HEK293 (cell line): ENCODE data around the gene TTC1.
A peak's percentile ranks its signal among the peaks of the same experiment; 100 is the strongest.

Experiments
- CTCF ChIA-PET: fragments of 350-600 bp; formaldehyde crosslinking; extraction: SDS; loops from one replicate; lab custom pipeline; 2021; ENCODE audit warnings: antibody characterized with exemption; lab: Yijun Ruan, JAX
- POLR2A ChIA-PET: fragments of 300-600 bp; formaldehyde crosslinking; extraction: SDS; loops from one replicate; lab custom pipeline; 2020; ENCODE audit warnings: antibody characterized with exemption, inconsistent platforms; lab: Yijun Ruan, JAX
- H3K27ac ChIP-seq: fragments of 200-500 bp; sonication (Bioruptor generic); 2 replicates; pipeline ENCODE4 v1.5.1; 2014; ENCODE audit warnings: low read depth, low read length, control low read depth, inconsistent platforms; ENCODE audit errors: extremely low read depth
- H3K36me3 ChIP-seq, 2 experiments: fragments of 200-500 bp in 1 of 2; sonication (Bioruptor generic) in 1 of 2; 1 replicate in 1 of 2; 2 replicates in 1 of 2; pipeline ENCODE4 v1.5.1; 2014 to 2017; ENCODE audit warnings: inconsistent platforms in 2 of 2, low read length in 2 of 2; ENCODE audit not compliant: control insufficient read depth in 2 of 2, insufficient read depth in 1 of 2
- H3K4me1 ChIP-seq: fragments of 200-500 bp; sonication (Bioruptor generic); 2 replicates; pipeline ENCODE4 v1.5.1; 2014; ENCODE audit warnings: mild to moderate bottlenecking, low read length, inconsistent platforms; ENCODE audit not compliant: control insufficient read depth, insufficient read depth
- H3K4me3 ChIP-seq: 2 replicates; pipeline ENCODE4 v1.5.1; 2011; ENCODE audit warnings: low read depth, mild to moderate bottlenecking, control low read depth, low read length, moderate library complexity
- H3K9me3 ChIP-seq: fragments of 200-500 bp; sonication (Bioruptor generic); 2 replicates; pipeline ENCODE4 v1.5.1; 2014; ENCODE audit warnings: low read depth, low read length, inconsistent platforms; ENCODE audit not compliant: control insufficient read depth, insufficient read depth
- BCL11B ChIP-seq: fragments of 450-650 bp; formaldehyde crosslinking; IDR thresholded peaks from 2 replicates; pipeline ENCODE4 v1.5.1; 2016; ENCODE audit warnings: low read depth, missing biosample characterization, missing genetic modification characterization
- REPIN1 ChIP-seq: fragments of 450-650 bp; formaldehyde crosslinking; IDR thresholded peaks from 2 replicates; pipeline ENCODE4 v1.5.1; 2017; ENCODE audit warnings: missing biosample characterization, missing genetic modification characterization, low read depth
- SP7 ChIP-seq: fragments of 450-650 bp; formaldehyde crosslinking; IDR thresholded peaks from 2 replicates; pipeline ENCODE4 v1.5.1; 2016; ENCODE audit warnings: missing biosample characterization, missing genetic modification characterization
- ZBTB21 ChIP-seq: fragments of 450-650 bp; formaldehyde crosslinking; IDR thresholded peaks from 2 replicates; pipeline ENCODE4 v1.5.1; 2017; ENCODE audit warnings: missing biosample characterization, missing genetic modification characterization
- ZNF16 ChIP-seq: fragments of 450-650 bp; formaldehyde crosslinking; IDR thresholded peaks from 2 replicates; pipeline ENCODE4 v1.5.1; 2016; ENCODE audit warnings: low read depth, missing biosample characterization, missing genetic modification characterization
- ZNF2 ChIP-seq: fragments of 450-650 bp; formaldehyde crosslinking; IDR thresholded peaks from 2 replicates; pipeline ENCODE4 v1.5.1; 2016; ENCODE audit warnings: missing biosample characterization, missing genetic modification characterization
- ZNF211 ChIP-seq: fragments of 450-650 bp; formaldehyde crosslinking; IDR thresholded peaks from 2 replicates; pipeline ENCODE4 v1.5.1; 2016; ENCODE audit warnings: low read depth, missing biosample characterization, missing genetic modification characterization
- ZNF311 ChIP-seq: fragments of 450-650 bp; formaldehyde crosslinking; IDR thresholded peaks from 2 replicates; pipeline ENCODE4 v1.5.1; 2017; ENCODE audit warnings: missing biosample characterization, missing genetic modification characterization, borderline replicate concordance
- ZNF324 ChIP-seq: fragments of 450-650 bp; formaldehyde crosslinking; IDR thresholded peaks from 2 replicates; pipeline ENCODE4 v1.5.1; 2016; ENCODE audit warnings: missing biosample characterization, missing genetic modification characterization
- ZNF394 ChIP-seq: fragments of 450-650 bp; formaldehyde crosslinking; IDR thresholded peaks from 2 replicates; pipeline ENCODE4 v1.5.1; 2016; ENCODE audit warnings: missing biosample characterization, missing genetic modification characterization, mild to moderate bottlenecking, moderate library complexity, borderline replicate concordance
- ZNF529 ChIP-seq: fragments of 450-650 bp; formaldehyde crosslinking; IDR thresholded peaks from 2 replicates; pipeline ENCODE4 v1.5.1; 2017; ENCODE audit warnings: missing genetic modification characterization, missing biosample characterization; ENCODE audit not compliant: insufficient replicate concordance
- ZNF558 ChIP-seq: fragments of 450-650 bp; formaldehyde crosslinking; IDR thresholded peaks from 2 replicates; pipeline ENCODE4 v1.5.1; 2016; ENCODE audit warnings: missing biosample characterization, missing genetic modification characterization
- TF ChIP-seq, protein P1 (sequence below): fragments of 450-650 bp; formaldehyde crosslinking; IDR thresholded peaks from 2 replicates; pipeline ENCODE4 v1.5.1; 2016; ENCODE audit warnings: missing biosample characterization, missing genetic modification characterization
- TF ChIP-seq, protein P2 (sequence below): fragments of 450-650 bp; formaldehyde crosslinking; IDR thresholded peaks from 2 replicates; pipeline ENCODE4 v1.5.1; 2016; ENCODE audit warnings: missing biosample characterization, missing genetic modification characterization
- TF ChIP-seq, protein P3 (sequence below): fragments of 450-650 bp; formaldehyde crosslinking; IDR thresholded peaks from 2 replicates; pipeline ENCODE4 v1.5.1; 2017; ENCODE audit warnings: missing biosample characterization, missing genetic modification characterization
- TF ChIP-seq, protein P4 (sequence below): fragments of 450-650 bp; formaldehyde crosslinking; IDR thresholded peaks from 2 replicates; pipeline ENCODE4 v1.5.1; 2016; ENCODE audit warnings: missing biosample characterization, missing genetic modification characterization

Gene TTC1

DNA sequence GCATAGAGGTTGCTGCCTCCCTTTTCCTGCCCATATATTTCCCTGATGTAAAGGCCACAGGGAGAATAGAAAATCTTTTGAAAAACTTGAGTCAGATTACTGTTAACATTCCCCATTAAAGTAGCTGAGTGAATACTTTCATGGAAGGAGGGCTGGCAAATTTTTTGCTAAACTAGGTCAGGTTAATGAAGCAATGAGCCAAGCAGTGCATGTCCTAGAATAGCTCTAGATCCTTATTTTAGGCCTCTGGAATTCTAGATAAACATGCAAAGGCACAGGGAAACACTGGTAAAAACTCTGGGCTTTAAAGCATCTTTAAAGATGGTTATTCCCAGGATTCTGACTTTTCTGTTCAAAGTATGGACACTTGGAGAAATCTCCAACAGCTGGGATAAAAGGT, 27.9 kb downstream of the TTC1 start:
- POLR2A ChIA-PET, result no interaction called here
- CTCF ChIA-PET, result interaction anchor here (3.7 kb wide), 1 partner anchor 15 kb away, joined by 25 read pairs; no protein-coding TSS in a partner anchor
- H3K4me1 ChIP-seq, result no peaks in the 10 kb centered on the region
- H3K27ac ChIP-seq, result no peak overlapping the region
- H3K9me3 ChIP-seq, result no peaks in the 10 kb centered on the region
- TF ChIP-seq ZNF211 (tag by site-specific recombination) (no peak), ZNF16 (no peak), ZNF558 (no peak), ZBTB21 (tag by site-specific recombination) (no peak), ZNF2 (tag by site-specific recombination) (no peak), ZNF529 (tag by site-specific recombination) (no peak), ZNF394 (tag by site-specific recombination) (no peak), REPIN1 (tag by site-specific recombination) (no peak), ZNF311 (tag by site-specific recombination) (no peak), ZNF324 (tag by site-specific recombination) (no peak)
- TF ChIP-seq, protein P1, sequence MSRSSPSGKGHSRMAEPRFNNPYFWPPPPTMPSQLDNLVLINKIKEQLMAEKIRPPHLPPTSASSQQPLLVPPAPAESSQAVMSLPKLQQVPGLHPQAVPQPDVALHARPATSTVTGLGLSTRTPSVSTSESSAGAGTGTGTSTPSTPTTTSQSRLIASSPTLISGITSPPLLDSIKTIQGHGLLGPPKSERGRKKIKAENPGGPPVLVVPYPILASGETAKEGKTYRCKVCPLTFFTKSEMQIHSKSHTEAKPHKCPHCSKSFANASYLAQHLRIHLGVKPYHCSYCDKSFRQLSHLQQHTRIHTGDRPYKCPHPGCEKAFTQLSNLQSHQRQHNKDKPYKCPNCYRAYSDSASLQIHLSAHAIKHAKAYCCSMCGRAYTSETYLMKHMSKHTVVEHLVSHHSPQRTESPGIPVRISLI (tag by site-specific recombination), result no peak
- TF ChIP-seq, protein P2, sequence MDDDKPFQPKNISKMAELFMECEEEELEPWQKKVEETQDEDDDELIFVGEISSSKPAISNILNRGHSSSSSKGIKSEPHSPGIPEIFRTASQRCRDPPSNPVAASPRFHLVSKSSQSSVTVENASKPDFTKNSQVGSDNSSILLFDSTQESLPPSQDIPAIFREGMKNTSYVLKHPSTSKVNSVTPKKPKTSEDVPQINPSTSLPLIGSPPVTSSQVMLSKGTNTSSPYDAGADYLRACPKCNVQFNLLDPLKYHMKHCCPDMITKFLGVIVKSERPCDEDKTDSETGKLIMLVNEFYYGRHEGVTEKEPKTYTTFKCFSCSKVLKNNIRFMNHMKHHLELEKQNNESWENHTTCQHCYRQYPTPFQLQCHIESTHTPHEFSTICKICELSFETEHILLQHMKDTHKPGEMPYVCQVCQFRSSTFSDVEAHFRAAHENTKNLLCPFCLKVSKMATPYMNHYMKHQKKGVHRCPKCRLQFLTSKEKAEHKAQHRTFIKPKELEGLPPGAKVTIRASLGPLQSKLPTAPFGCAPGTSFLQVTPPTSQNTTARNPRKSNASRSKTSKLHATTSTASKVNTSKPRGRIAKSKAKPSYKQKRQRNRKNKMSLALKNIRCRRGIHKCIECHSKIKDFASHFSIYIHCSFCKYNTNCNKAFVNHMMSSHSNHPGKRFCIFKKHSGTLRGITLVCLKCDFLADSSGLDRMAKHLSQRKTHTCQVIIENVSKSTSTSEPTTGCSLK (tag by site-specific recombination), result no peak
- TF ChIP-seq, all 188 proteins: peak for 0
- no peak overlapping the region for H3K4me3 ChIP-seq
- peaks cover 47 to 73% of the 10 kb centered on the region in 2 experiments for H3K36me3 ChIP-seq

DNA sequence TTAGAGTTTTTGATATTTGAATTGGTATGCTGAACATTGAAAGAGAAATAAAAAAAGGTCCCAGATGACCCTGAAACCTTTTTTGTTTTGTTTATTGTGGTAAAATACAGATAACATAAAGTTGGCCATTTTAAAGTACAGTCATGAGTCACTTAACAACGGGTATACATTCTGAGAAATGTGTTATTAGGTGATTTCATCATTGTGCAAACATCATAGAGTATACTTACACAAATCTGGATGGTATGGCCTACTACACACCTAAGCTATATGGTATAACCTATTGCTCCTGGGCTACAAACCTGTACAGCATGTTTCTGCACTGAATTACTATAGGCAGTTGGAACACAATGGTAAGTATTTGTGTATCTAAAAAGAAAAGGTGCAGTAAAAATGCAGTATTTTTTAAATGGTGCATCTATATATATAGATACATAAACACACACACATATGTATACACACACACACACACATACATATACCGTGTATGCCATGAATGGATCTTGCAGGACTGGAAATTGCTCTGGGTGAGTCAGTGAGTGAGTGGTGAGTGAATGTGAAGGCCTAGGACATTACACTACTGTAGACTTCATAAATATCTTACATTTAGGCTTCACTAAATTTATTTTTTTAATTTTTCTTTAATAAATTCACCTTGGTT, 31.0 kb downstream of the TTC1 start:
- Histone ChIP-seq H3K27ac (no peak overlapping the region), H3K36me3 (peaks cover 50 to 81% of the 10 kb centered on the region in 2 experiments), H3K4me1 (no peaks in the 10 kb centered on the region), H3K9me3 (no peaks in the 10 kb centered on the region), H3K4me3 (no peak overlapping the region)
- POLR2A ChIA-PET, result no interaction called here
- TF ChIP-seq SP7, result 0 out of 2 replicates have a peak, but pooled peaks have one; percentile 29
- TF ChIP-seq, protein P3, sequence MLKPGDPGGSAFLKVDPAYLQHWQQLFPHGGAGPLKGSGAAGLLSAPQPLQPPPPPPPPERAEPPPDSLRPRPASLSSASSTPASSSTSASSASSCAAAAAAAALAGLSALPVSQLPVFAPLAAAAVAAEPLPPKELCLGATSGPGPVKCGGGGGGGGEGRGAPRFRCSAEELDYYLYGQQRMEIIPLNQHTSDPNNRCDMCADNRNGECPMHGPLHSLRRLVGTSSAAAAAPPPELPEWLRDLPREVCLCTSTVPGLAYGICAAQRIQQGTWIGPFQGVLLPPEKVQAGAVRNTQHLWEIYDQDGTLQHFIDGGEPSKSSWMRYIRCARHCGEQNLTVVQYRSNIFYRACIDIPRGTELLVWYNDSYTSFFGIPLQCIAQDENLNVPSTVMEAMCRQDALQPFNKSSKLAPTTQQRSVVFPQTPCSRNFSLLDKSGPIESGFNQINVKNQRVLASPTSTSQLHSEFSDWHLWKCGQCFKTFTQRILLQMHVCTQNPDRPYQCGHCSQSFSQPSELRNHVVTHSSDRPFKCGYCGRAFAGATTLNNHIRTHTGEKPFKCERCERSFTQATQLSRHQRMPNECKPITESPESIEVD (tag by site-specific recombination), result 0 out of 2 replicates have a peak, but pooled peaks have one; percentile 14
- TF ChIP-seq, protein P4, sequence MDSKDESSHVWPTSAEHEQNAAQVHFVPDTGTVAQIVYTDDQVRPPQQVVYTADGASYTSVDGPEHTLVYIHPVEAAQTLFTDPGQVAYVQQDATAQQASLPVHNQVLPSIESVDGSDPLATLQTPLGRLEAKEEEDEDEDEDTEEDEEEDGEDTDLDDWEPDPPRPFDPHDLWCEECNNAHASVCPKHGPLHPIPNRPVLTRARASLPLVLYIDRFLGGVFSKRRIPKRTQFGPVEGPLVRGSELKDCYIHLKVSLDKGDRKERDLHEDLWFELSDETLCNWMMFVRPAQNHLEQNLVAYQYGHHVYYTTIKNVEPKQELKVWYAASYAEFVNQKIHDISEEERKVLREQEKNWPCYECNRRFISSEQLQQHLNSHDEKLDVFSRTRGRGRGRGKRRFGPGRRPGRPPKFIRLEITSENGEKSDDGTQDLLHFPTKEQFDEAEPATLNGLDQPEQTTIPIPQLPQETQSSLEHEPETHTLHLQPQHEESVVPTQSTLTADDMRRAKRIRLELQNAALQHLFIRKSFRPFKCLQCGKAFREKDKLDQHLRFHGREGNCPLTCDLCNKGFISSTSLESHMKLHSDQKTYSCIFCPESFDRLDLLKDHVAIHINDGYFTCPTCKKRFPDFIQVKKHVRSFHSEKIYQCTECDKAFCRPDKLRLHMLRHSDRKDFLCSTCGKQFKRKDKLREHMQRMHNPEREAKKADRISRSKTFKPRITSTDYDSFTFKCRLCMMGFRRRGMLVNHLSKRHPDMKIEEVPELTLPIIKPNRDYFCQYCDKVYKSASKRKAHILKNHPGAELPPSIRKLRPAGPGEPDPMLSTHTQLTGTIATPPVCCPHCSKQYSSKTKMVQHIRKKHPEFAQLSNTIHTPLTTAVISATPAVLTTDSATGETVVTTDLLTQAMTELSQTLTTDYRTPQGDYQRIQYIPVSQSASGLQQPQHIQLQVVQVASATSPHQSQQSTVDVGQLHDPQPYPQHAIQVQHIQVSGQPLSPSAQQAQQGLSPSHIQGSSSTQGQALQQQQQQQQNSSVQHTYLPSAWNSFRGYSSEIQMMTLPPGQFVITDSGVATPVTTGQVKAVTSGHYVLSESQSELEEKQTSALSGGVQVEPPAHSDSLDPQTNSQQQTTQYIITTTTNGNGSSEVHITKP (tag by site-specific recombination), result peak; percentile 84
- TF ChIP-seq BCL11B, result no peak
- CTCF ChIA-PET, result interaction anchor here (1.4 to 1.6 kb wide), 2 partner anchors 17 to 18 kb away, joined by 5 to 8 read pairs; no protein-coding TSS in a partner anchor
